ENCODE data around the gene CCDC190. TPM values are rescaled to one million over a fixed set of nuclear protein-coding genes. Genes with fewer than 3 reads are reported as not detected.

The CCDC190 gene
- polyA plus RNA-seq, 1 of the 3 experiments (the other 2 are of a cell fraction), result 0.21 TPM

GRCh38 chr1:162832470-162832869 is 28.5 kb downstream of the CCDC190 start (continued):
- TF ChIP-seq REST (IDR thresholded peaks at IDR 0.05; ENCODE audit: low read depth, low read length) (no peak), EZH2phosphoT487 (IDR thresholded peaks at IDR 0.05; ENCODE audit: borderline replicate concordance, low read depth) (no peak), ELF1 (IDR thresholded peaks at IDR 0.05) (no peak), MEF2A (IDR thresholded peaks at IDR 0.05; ENCODE audit: borderline replicate concordance, low read depth) (no peak), CHD2 (IDR thresholded peaks at IDR 0.05; ENCODE audit: low read length, partially characterized antibody) (no peak), NRF1 (IDR thresholded peaks at IDR 0.05; ENCODE audit: low read depth, low read length) (no peak)

- no peak overlapping the region for H3K9ac ChIP-seq
- POLR2A ChIA-PET, result no interaction called here
- no peak for TF ChIP-seq ZBTB33 (IDR thresholded peaks at IDR 0.05; ENCODE audit: borderline replicate concordance, low read depth)
- TF ChIP-seq FOSL2 (IDR thresholded peaks at IDR 0.05; ENCODE audit: borderline replicate concordance, low read depth), result no peak
These were observed 31.7 kb downstream of the CCDC190 start for GRCh38 chr1:162829268-162829667.

More at GRCh38 chr1:162829268-162829667, 31.7 kb downstream of the CCDC190 start:
- DNase-seq, result no peak
- CTCF ChIA-PET, result no interaction called here
- Histone ChIP-seq H3K27ac (ENCODE audit: low read depth in 2 of 2, low read length in 1 of 2) (no peak overlapping the region), H3K4me1 (ENCODE audit: control insufficient read depth in 1 of 2, insufficient read depth in 2 of 2, low read depth in 1 of 2, low read length in 1 of 2) (no peaks in the 10 kb centered on the region), H3K36me3 (replicated peaks in 1 of 2; ENCODE audit: control insufficient read depth in 1 of 2, insufficient read depth in 2 of 2, low read length in 1 of 2) (no peaks in the 10 kb centered on the region), H3K79me2 (ENCODE audit: insufficient read depth) (no peaks in the 10 kb centered on the region), H3K9me3 (no peaks in the 10 kb centered on the region), H3K9me2 (no peaks in the 10 kb centered on the region), H2AFZ (ENCODE audit: low read depth) (no peak overlapping the region), H3K4me2 (no peak overlapping the region), H3K27me3 (ENCODE audit: insufficient read depth) (no peaks in the 10 kb centered on the region), H4K20me1 (ENCODE audit: insufficient read depth) (no peaks in the 10 kb centered on the region), H3F3A (replicated peaks; ENCODE audit: insufficient read depth) (peaks cover 1% of the 10 kb centered on the region), H3K4me3 (ENCODE audit: low read depth in 2 of 2, low read length in 1 of 2) (no peak overlapping the region)
- 64% methylated on average over 1 of the region's 1 CpG for WGBS (ENCODE audit: low lambda C conversion rate)

Measured in SK-N-SH (cell line).